Activated T-cell treated with anti-CD3 and anti-CD28 coated beads, Interleukin-2, amount 50 U/mL, for 72 hours (primary cell): ENCODE measurements around the gene PLA2G6. TPM values are rescaled to one million over a fixed set of nuclear protein-coding genes. Genes with fewer than 3 reads are reported as not detected.
"Not testable (repeated sequence)": the region's sequence is repeated elsewhere in the genome, so short reads cannot be mapped to it uniquely, and the experiment has no call there.

Experiments used
- ATAC-seq, 2 donors: fragments of 150-1000 bp; cut with Tn5 transposase; replicated peaks in 1 of 2; 2 replicates each; pipeline ENCODE4 v1.10.0; 2021; ENCODE audit warnings: moderate library complexity in 2 of 2, mild to moderate bottlenecking in 1 of 2
- DNase-seq, 2 donors: peaks; one replicate each; pipeline ENCODE4 v3.0.0; 2021 to 2022; ENCODE audit warnings: mixed read lengths in 1 of 2
- H3K27ac Mint-ChIP-seq: one replicate; pipeline ENCODE4 v1.8.0; 2022; ENCODE audit warnings: mild to moderate bottlenecking, moderate library complexity, mixed read lengths
- H3K27me3 Mint-ChIP-seq: one replicate; pipeline ENCODE4 v1.8.0; 2022; ENCODE audit warnings: low read depth, mixed read lengths
- H3K36me3 Mint-ChIP-seq, 2 donors: one replicate each; pipeline ENCODE4 v1.8.0; 2022; ENCODE audit warnings: mixed read lengths in 2 of 2, mild to moderate bottlenecking in 1 of 2; ENCODE audit not compliant: insufficient read depth in 2 of 2
- H3K4me1 Mint-ChIP-seq: one replicate; pipeline ENCODE4 v1.8.0; 2022; ENCODE audit warnings: low read depth, mixed read lengths
- H3K4me3 Mint-ChIP-seq, 2 donors: one replicate each; pipeline ENCODE4 v1.8.0; 2022; ENCODE audit warnings: mild to moderate bottlenecking in 2 of 2, mixed read lengths in 2 of 2, moderate library complexity in 2 of 2
- H3K9me3 Mint-ChIP-seq, 2 donors: one replicate each; pipeline ENCODE4 v1.8.0; 2022; ENCODE audit warnings: mixed read lengths in 2 of 2
- total RNA-seq, 2 donors: library from RNA; stranded (reverse); gene quantifications; one replicate each; pipeline ENCODE4 v1.2.3, GENCODE V29; 2022

PLA2G6 gene
- total RNA-seq, 2 donors from 2014 or later, result 87.5 to 102 TPM

GRCh38 chr22:38125038-38125610, 56.5 kb downstream of the PLA2G6 start:
- Mint-ChIP-seq H3K36me3 (no peaks in the 10 kb centered on the region), H3K4me1 (peaks cover 4% of the 10 kb centered on the region), H3K27ac (no peak overlapping the region), H3K27me3 (no peaks in the 10 kb centered on the region), H3K4me3 (no peak overlapping the region), H3K9me3 (no peaks in the 10 kb centered on the region)
- no peak for ATAC-seq
- DNase-seq, result no peak

- H3K36me3 Mint-ChIP-seq, result no peaks in the 10 kb centered on the region
- H3K9me3 Mint-ChIP-seq, result no peaks in the 10 kb centered on the region
- DNase-seq (no peak), ATAC-seq (no peak)
- H3K27ac Mint-ChIP-seq, result no peak overlapping the region
- no peak overlapping the region for H3K4me3 Mint-ChIP-seq
- no peaks in the 10 kb centered on the region for H3K27me3 Mint-ChIP-seq
- H3K4me1 Mint-ChIP-seq, result peaks cover 4% of the 10 kb centered on the region
Observed at GRCh38 chr22:38124236-38124974, 57.2 kb downstream of the PLA2G6 start.

GRCh38 chr22:38122616-38123015, 59.0 kb downstream of the PLA2G6 start:
- H3K36me3 Mint-ChIP-seq, result no peaks in the 10 kb centered on the region
- H3K4me1 Mint-ChIP-seq, result peaks cover 4% of the 10 kb centered on the region
- H3K27ac Mint-ChIP-seq, result no peak overlapping the region
- H3K4me3 Mint-ChIP-seq, result no peak overlapping the region
- DNase-seq (no peak), ATAC-seq (no peak)
- H3K9me3 Mint-ChIP-seq, result no peaks in the 10 kb centered on the region
- H3K27me3 Mint-ChIP-seq, result no peaks in the 10 kb centered on the region

GRCh38 chr22:38120359-38121110, 61.1 kb downstream of the PLA2G6 start:
- ATAC-seq (no peak), DNase-seq (no peak)
- Mint-ChIP-seq H3K4me1 (peaks cover 4% of the 10 kb centered on the region), H3K36me3 (no peaks in the 10 kb centered on the region), H3K9me3 (no peaks in the 10 kb centered on the region), H3K4me3 (no peak overlapping the region), H3K27me3 (no peaks in the 10 kb centered on the region), H3K27ac (no peak overlapping the region)

- H3K4me3 Mint-ChIP-seq, H3K9me3 Mint-ChIP-seq, ATAC-seq, DNase-seq, H3K27ac Mint-ChIP-seq, H3K36me3 Mint-ChIP-seq, H3K4me1 Mint-ChIP-seq, H3K27me3 Mint-ChIP-seq: not testable (repeated sequence)
Observed at GRCh38 chr22:38118747-38119146, 62.9 kb downstream of the PLA2G6 start.

- H3K27ac Mint-ChIP-seq, result no peak overlapping the region
- DNase-seq (no peak), ATAC-seq (no peak)
- H3K4me1 Mint-ChIP-seq, result no peaks in the 10 kb centered on the region
- H3K27me3 Mint-ChIP-seq, result no peaks in the 10 kb centered on the region
- no peaks in the 10 kb centered on the region for H3K36me3 Mint-ChIP-seq
- H3K4me3 Mint-ChIP-seq, result no peak overlapping the region
- H3K9me3 Mint-ChIP-seq, result no peaks in the 10 kb centered on the region
Observed at GRCh38 chr22:38118182-38118581, 63.4 kb downstream of the PLA2G6 start.

- not testable (repeated sequence) for H3K27me3 Mint-ChIP-seq
Observed at GRCh38 chr22:38117556-38117955, 64.1 kb downstream of the PLA2G6 start.

GRCh38 chr22:38115423-38116205, 66.0 kb downstream of the PLA2G6 start:
- Mint-ChIP-seq H3K36me3 (peaks cover 0 to 2% of the 10 kb centered on the region in 2 donors), H3K9me3 (no peaks in the 10 kb centered on the region), H3K4me3 (no peak overlapping the region), H3K27ac (no peak overlapping the region), H3K27me3 (no peaks in the 10 kb centered on the region), H3K4me1 (no peaks in the 10 kb centered on the region)
- DNase-seq (no peak), ATAC-seq (no peak)

More at GRCh38 chr22:38117556-38117955, 64.1 kb downstream of the PLA2G6 start:
- not testable (repeated sequence) for H3K4me1 Mint-ChIP-seq, H3K9me3 Mint-ChIP-seq, H3K27ac Mint-ChIP-seq, H3K4me3 Mint-ChIP-seq, H3K36me3 Mint-ChIP-seq, ATAC-seq, DNase-seq

- DNase-seq, result peak; percentile 79 to 85
- ATAC-seq, result peak; percentile 77 to 86
- no peaks in the 10 kb centered on the region for H3K27me3 Mint-ChIP-seq
- no peak overlapping the region for H3K4me3 Mint-ChIP-seq
- H3K36me3 Mint-ChIP-seq, result peaks cover 0 to 2% of the 10 kb centered on the region in 2 donors
- H3K9me3 Mint-ChIP-seq, result no peaks in the 10 kb centered on the region
- peak overlapping the region; percentile 86 for H3K27ac Mint-ChIP-seq
- H3K4me1 Mint-ChIP-seq, result no peaks in the 10 kb centered on the region
Observed at GRCh38 chr22:38114484-38115398, 66.9 kb downstream of the PLA2G6 start.

- Mint-ChIP-seq H3K4me3 (no peak overlapping the region), H3K27me3 (no peaks in the 10 kb centered on the region), H3K4me1 (no peaks in the 10 kb centered on the region), H3K36me3 (peaks cover 0 to 2% of the 10 kb centered on the region in 2 donors), H3K27ac (no peak overlapping the region), H3K9me3 (no peaks in the 10 kb centered on the region)
- no peak for DNase-seq
- no peak for ATAC-seq
Observed at GRCh38 chr22:38112381-38112780, 69.2 kb downstream of the PLA2G6 start.

GRCh38 chr22:38111925-38112355, 69.7 kb downstream of the PLA2G6 start:
- Mint-ChIP-seq H3K4me3 (no peak overlapping the region), H3K36me3 (peaks cover 0 to 2% of the 10 kb centered on the region in 2 donors), H3K27me3 (no peaks in the 10 kb centered on the region), H3K27ac (no peak overlapping the region), H3K4me1 (no peaks in the 10 kb centered on the region), H3K9me3 (no peaks in the 10 kb centered on the region)
- no peak for DNase-seq
- no peak for ATAC-seq
